ENCODE measurements around the gene MCM9.
"Not testable (repeated sequence)": the region's sequence is repeated elsewhere in the genome, so short reads cannot be mapped to it uniquely, and the experiment has no call there.

MCM9 gene

GRCh38 chr6:118765316-118765715 lies 169.6 kb downstream of the MCM9 start:
- not testable (repeated sequence) for DNase-seq (ENCODE audit: low spot score)

- DNase-seq (ENCODE audit: low spot score) = no peak
Observed at GRCh38 chr6:118764766-118765165, 170.2 kb downstream of the MCM9 start.
